Vagina (tissue), 2 donors: Measurements from ENCODE around the gene TMEM14C. TPM values are rescaled to one million over a fixed set of nuclear protein-coding genes. Genes with fewer than 3 reads are reported as not detected.

Experiments
- DNase-seq, 2 donors: peaks; one replicate each; pipeline ENCODE4 v3.0.0-alpha.2; 2017; ENCODE audit errors: extremely low spot score in 2 of 2
- H3K27ac ChIP-seq: fragments of 200-600 bp; sonication (generic); one replicate; pipeline ENCODE4 v1.5.1; 2019
- H3K27me3 ChIP-seq: fragments of 200-600 bp; sonication (generic); one replicate; pipeline ENCODE4 v1.5.1; 2019
- H3K36me3 ChIP-seq, 2 donors: fragments of 200-600 bp; sonication (generic); one replicate each; pipeline ENCODE4 v1.5.1; 2017 to 2019
- H3K4me1 ChIP-seq: fragments of 200-600 bp; sonication (generic); one replicate; pipeline ENCODE4 v1.5.1; 2019
- H3K4me3 ChIP-seq, 2 donors: fragments of 200-600 bp; sonication (generic); 1 replicate in 1 of 2; 2 replicates in 1 of 2; pipeline ENCODE4 v1.5.1; 2016 to 2019
- H3K9me3 ChIP-seq: fragments of 200-600 bp; sonication (generic); one replicate; pipeline ENCODE4 v1.5.1; 2019
- CTCF ChIP-seq, 3 experiments: fragments of 450-650 bp in 2 of 3; fragments of 200-600 bp in 1 of 3; sonication (generic) in 1 of 3; IDR thresholded peaks; one replicate each; pipeline ENCODE4 v1.5.1; 2017 to 2019; ENCODE audit warnings: antibody characterized with exemption in 3 of 3, mild to moderate bottlenecking in 2 of 3, moderate library complexity in 2 of 3
- POLR2A ChIP-seq, 2 donors: fragments of 450-650 bp; IDR thresholded peaks; one replicate each; pipeline ENCODE4 v1.6.1; 2017; ENCODE audit warnings: antibody characterized with exemption in 2 of 2, mild to moderate bottlenecking in 2 of 2, moderate library complexity in 2 of 2
- POLR2AphosphoS5 ChIP-seq, 2 donors: sonication (generic); formaldehyde crosslinking; IDR thresholded peaks; one replicate each; pipeline ENCODE4 v1.9.0; 2017; ENCODE audit warnings: antibody characterized with exemption in 2 of 2, mild to moderate bottlenecking in 2 of 2, low read depth in 1 of 2; ENCODE audit not compliant: insufficient read depth in 1 of 2
- intact Hi-C: fragments of 100-400 bp; cut with DNase I; formaldehyde crosslinking; loops from one replicate; pipeline ENCODE4 v1.15.1; 2023
- total RNA-seq: library from RNA; depleted of rRNA; stranded (reverse); fragments of >200 nt; gene quantifications from one replicate; pipeline ENCODE4 v1.2.3, GENCODE V29; 2016

The TMEM14C gene
- total RNA-seq, 1 donor from 2014 or later, result 95.8 TPM

- no peaks in the 10 kb centered on the region for H3K27me3 ChIP-seq
- peaks cover 20% of the 10 kb centered on the region for H3K4me1 ChIP-seq
- no peaks in the 10 kb centered on the region for H3K9me3 ChIP-seq
- no peak overlapping the region for H3K4me3 ChIP-seq
- no peaks in the 10 kb centered on the region for H3K36me3 ChIP-seq
- H3K27ac ChIP-seq, result no peak overlapping the region
- intact Hi-C loops, result no loop called here
- TF ChIP-seq POLR2AphosphoS5 (IDR thresholded peaks at IDR 0.05; ENCODE audit: insufficient read depth in 1 of 2, low read depth in 1 of 2) (no peak), POLR2A (IDR thresholded peaks at IDR 0.05) (no peak), CTCF (IDR thresholded peaks at IDR 0.05) (no peak)
- no peak for DNase-seq
Observed at GRCh38 chr6:10690651-10691445, 32.0 kb upstream of the TMEM14C start.

- peak overlapping the region; percentile 73 to 80 for H3K4me3 ChIP-seq
- H3K4me1 ChIP-seq, result peaks cover 34% of the 10 kb centered on the region
- no peak overlapping the region for H3K27ac ChIP-seq
- intact Hi-C loops, result no loop called here
- no peak for DNase-seq
- H3K9me3 ChIP-seq, result no peaks in the 10 kb centered on the region
- H3K27me3 ChIP-seq, result no peaks in the 10 kb centered on the region
- peaks cover 0 to 10% of the 10 kb centered on the region in 2 donors for H3K36me3 ChIP-seq
- TF ChIP-seq POLR2A (IDR thresholded peaks at IDR 0.05) (no peak), CTCF (IDR thresholded peaks at IDR 0.05) (no peak), POLR2AphosphoS5 (IDR thresholded peaks at IDR 0.05; ENCODE audit: insufficient read depth in 1 of 2, low read depth in 1 of 2) (no peak)
Observed at GRCh38 chr6:10692965-10693538, 29.8 kb upstream of the TMEM14C start.

GRCh38 chr6:10694302-10695085, 28.4 kb upstream of the TMEM14C start, which contains the start of the genes C6orf52 and PAK1IP1:
C6orf52 (minus strand) TSS chr6:10694616; CDS start chr6:10687550, 7,066 bp downstream.
PAK1IP1 (plus strand) TSS chr6:10694972; CDS start chr6:10694986, 14 bp downstream.
- peaks cover 34% of the 10 kb centered on the region for H3K4me1 ChIP-seq
- DNase-seq, result peak in 1 of 2 donors; percentile 96
- H3K9me3 ChIP-seq, result no peaks in the 10 kb centered on the region
- peaks cover 0 to 24% of the 10 kb centered on the region in 2 donors for H3K36me3 ChIP-seq
- TF ChIP-seq CTCF (IDR thresholded peaks at IDR 0.05), result no peak
- peak; percentile 93 to 99 for TF ChIP-seq POLR2AphosphoS5 (IDR thresholded peaks at IDR 0.05; ENCODE audit: insufficient read depth in 1 of 2, low read depth in 1 of 2)
- TF ChIP-seq POLR2A (IDR thresholded peaks at IDR 0.05), result peak in 1 of 2 donors; percentile 66
- peak within 1 kb of the TSS; percentile 90 for H3K27ac ChIP-seq
- no peaks in the 10 kb centered on the region for H3K27me3 ChIP-seq
- intact Hi-C loops, result no loop called here
- H3K4me3 ChIP-seq, result peak within 1 kb of the TSS; percentile 73 to 80

GRCh38 chr6:10695086-10695657, 27.7 kb upstream of the TMEM14C start:
- H3K36me3 ChIP-seq, result peaks cover 0 to 25% of the 10 kb centered on the region in 2 donors
- no peaks in the 10 kb centered on the region for H3K27me3 ChIP-seq
- TF ChIP-seq POLR2AphosphoS5 (IDR thresholded peaks at IDR 0.05; ENCODE audit: insufficient read depth in 1 of 2, low read depth in 1 of 2) (no peak), POLR2A (IDR thresholded peaks at IDR 0.05) (no peak), CTCF (IDR thresholded peaks at IDR 0.05) (no peak)
- DNase-seq, result no peak
- intact Hi-C loops, result no loop called here
- peak overlapping the region; percentile 73 to 80 for H3K4me3 ChIP-seq
- peak overlapping the region; percentile 90 for H3K27ac ChIP-seq
- H3K4me1 ChIP-seq, result peaks cover 34% of the 10 kb centered on the region
- H3K9me3 ChIP-seq, result no peaks in the 10 kb centered on the region
